Measurements from ENCODE around the gene EXOC7.

- TF ChIP-seq POLR2A (IDR thresholded peaks at IDR 0.05; ENCODE audit: low read depth, low read length) (no peak), CTCF (conservative IDR thresholded peaks at IDR 0.05; ENCODE audit: low read depth, low read length) (no peak)
These were observed 47.4 kb upstream of the EXOC7 start for GRCh38 chr17:76150712-76151622.

All from IMR-90 (cell line).